ENCODE measurements around the gene ADAM19.
"Not testable (repeated sequence)": the region's sequence is repeated elsewhere in the genome, so short reads cannot be mapped to it uniquely, and the experiment has no call there.

The ADAM19 gene

GRCh38 chr5:157444224-157444623 is 131.4 kb downstream of the ADAM19 start:
- H3K36me3 ChIP-seq (ENCODE audit: control insufficient read depth, insufficient read depth, low read length): no peaks in the 10 kb centered on the region
- DNase-seq (ENCODE audit: extremely low read depth, insufficient read length): no peak
- TF ChIP-seq CTCF (IDR thresholded peaks at IDR 0.05; ENCODE audit: insufficient read depth, low read length, poor library complexity, severe bottlenecking): no peak
- H3K27me3 ChIP-seq (replicated peaks; ENCODE audit: control insufficient read depth, insufficient read depth, low read length): no peaks in the 10 kb centered on the region
- no peak overlapping the region for H3K4me3 ChIP-seq (replicated peaks; ENCODE audit: low read depth, low read length)

GRCh38 chr5:157443041-157443549 is 132.5 kb downstream of the ADAM19 start:
- no peak for DNase-seq (ENCODE audit: extremely low read depth, insufficient read length)
- Histone ChIP-seq H3K27me3 (replicated peaks; ENCODE audit: control insufficient read depth, insufficient read depth, low read length) (no peaks in the 10 kb centered on the region), H3K4me3 (replicated peaks; ENCODE audit: low read depth, low read length) (no peak overlapping the region), H3K36me3 (ENCODE audit: control insufficient read depth, insufficient read depth, low read length) (no peaks in the 10 kb centered on the region)
- TF ChIP-seq CTCF (IDR thresholded peaks at IDR 0.05; ENCODE audit: insufficient read depth, low read length, poor library complexity, severe bottlenecking): no peak

- TF ChIP-seq CTCF (IDR thresholded peaks at IDR 0.05; ENCODE audit: insufficient read depth, low read length, poor library complexity, severe bottlenecking): no peak
- DNase-seq (ENCODE audit: extremely low read depth, insufficient read length): no peak
Measured at GRCh38 chr5:157434096-157434495, 141.5 kb downstream of the ADAM19 start.

GRCh38 chr5:157431544-157432200 is 143.9 kb downstream of the ADAM19 start:
- peak; percentile 45 for TF ChIP-seq CTCF (IDR thresholded peaks at IDR 0.05; ENCODE audit: insufficient read depth, low read length, poor library complexity, severe bottlenecking)
- H3K36me3 ChIP-seq (ENCODE audit: control insufficient read depth, insufficient read depth, low read length): no peaks in the 10 kb centered on the region
- H3K27me3 ChIP-seq (replicated peaks; ENCODE audit: control insufficient read depth, insufficient read depth, low read length): no peaks in the 10 kb centered on the region
- peak; percentile 21 for DNase-seq (ENCODE audit: extremely low read depth, insufficient read length)
- no peak overlapping the region for H3K4me3 ChIP-seq (replicated peaks; ENCODE audit: low read depth, low read length)

More at GRCh38 chr5:157434096-157434495, 141.5 kb downstream of the ADAM19 start:
- Histone ChIP-seq H3K36me3 (ENCODE audit: control insufficient read depth, insufficient read depth, low read length) (no peaks in the 10 kb centered on the region), H3K4me3 (replicated peaks; ENCODE audit: low read depth, low read length) (no peak overlapping the region), H3K27me3 (replicated peaks; ENCODE audit: control insufficient read depth, insufficient read depth, low read length) (no peaks in the 10 kb centered on the region)

- not testable (repeated sequence) for H3K27me3 ChIP-seq (replicated peaks; ENCODE audit: control insufficient read depth, insufficient read depth, low read length); DNase-seq (ENCODE audit: extremely low read depth, insufficient read length); H3K4me3 ChIP-seq (replicated peaks; ENCODE audit: low read depth, low read length); H3K36me3 ChIP-seq (ENCODE audit: control insufficient read depth, insufficient read depth, low read length)
Measured at GRCh38 chr5:157429920-157430319, 145.7 kb downstream of the ADAM19 start.
